Right kidney (tissue), 1 donor: ENCODE data around the gene BAD.

Experiments used
- DNase-seq: peaks from one replicate; pipeline ENCODE4 v3.0.0-alpha.2; 2016

The BAD gene

GRCh38 chr11:64278576-64279190, 5.8 kb downstream of the BAD start:
- DNase-seq: no peak

DNA sequence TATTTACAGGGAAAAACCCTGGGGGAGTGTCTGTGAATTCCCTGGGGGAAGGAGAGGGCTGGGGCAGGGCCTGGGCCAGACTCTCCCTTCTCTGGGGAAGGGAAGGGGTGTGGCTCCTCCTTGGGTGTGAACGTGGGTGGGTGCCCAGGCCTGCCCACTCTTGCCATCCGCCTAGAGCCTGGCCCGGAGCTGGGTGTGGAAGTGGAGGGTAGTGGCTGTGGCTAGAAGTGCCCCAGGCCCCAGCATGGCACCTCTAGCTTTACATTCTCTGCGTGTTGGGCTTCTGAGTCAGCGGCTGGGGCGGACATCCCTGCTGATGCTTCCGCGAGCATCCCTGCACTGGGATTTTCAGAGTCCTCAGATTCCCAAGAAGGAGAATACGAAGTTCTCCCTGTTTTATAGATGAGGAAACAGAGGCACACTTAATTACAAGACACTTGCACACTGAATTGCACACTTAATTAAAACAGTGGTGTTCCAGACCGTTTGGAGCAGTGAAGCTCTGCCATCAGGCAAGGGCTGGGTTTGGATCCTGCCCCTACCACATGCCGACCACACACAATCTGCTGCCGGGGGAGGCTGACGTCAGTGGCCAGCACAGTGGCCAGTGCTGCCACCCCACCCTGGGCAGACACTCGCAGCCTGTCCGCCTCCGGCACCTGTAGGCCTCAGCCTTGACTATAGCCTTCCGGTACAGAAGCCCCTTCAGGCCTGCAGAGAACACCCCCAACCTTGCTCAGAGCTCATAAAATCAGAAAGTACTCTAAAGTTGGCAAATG, 7.6 kb downstream of the BAD start:
- no peak for DNase-seq

DNA sequence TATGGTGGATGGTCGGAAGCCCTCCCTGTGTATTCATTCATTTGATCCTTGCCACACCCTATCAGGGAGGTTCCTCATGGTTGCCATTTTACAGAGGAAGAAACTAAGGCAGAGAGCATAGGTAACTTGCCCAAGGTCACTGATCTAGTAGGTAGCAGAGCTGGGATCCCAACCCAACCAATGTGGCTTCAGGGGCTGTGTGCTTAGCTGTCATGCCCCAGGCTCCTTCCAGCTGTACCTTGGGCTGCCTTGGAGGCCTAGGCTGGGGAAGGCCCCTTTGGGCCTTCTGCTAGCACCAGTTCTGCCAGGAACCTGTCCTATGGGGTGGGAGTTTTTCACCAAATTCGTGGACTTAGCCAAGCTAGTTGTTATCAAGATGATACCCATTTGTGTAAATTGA, 8.6 kb downstream of the BAD start:
- no peak for DNase-seq

DNA sequence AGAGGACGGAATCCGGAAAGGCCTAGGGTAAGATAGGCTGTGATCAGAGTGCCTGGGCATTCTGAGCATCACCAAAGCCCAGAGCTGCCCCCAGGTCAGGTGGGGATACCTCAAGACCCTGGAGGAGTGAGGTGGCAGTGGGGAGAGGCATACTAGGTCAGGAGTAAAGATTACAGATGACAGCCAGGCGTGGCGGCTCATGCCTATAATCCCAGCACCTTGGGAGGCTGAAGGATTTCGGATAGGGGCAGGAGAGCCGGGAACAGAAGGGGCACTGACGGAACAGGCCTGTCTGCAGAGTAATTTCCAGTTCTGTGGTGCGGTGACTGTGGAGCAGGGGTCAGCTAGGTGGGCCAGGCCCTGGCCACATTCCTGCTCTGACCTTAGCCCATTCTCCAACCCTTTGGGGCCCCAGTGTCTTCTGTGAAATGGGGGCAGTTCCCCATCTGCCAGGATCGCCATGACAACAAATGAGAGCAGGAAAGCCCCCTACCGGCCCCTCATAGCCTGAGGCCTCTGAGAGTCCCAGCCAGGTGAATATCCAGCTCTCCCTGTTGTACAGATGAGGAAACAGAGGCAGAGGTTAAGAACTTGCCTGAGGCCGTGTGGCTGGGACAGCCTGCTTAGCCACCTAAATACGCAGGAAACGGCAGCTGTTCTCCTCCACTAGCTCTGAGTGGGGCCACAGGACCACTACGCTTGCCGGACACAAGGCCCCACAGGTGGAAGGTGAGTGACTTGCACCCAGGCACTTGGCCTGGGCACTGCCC, 9.2 kb downstream of the BAD start:
- DNase-seq: no peak

- peak; percentile 98 for DNase-seq
Measured at GRCh38 chr11:64269540-64270220, 14.8 kb downstream of the BAD start.

- DNase-seq: peak; percentile 37
Measured at GRCh38 chr11:64268893-64269539, 15.4 kb downstream of the BAD start.

DNA sequence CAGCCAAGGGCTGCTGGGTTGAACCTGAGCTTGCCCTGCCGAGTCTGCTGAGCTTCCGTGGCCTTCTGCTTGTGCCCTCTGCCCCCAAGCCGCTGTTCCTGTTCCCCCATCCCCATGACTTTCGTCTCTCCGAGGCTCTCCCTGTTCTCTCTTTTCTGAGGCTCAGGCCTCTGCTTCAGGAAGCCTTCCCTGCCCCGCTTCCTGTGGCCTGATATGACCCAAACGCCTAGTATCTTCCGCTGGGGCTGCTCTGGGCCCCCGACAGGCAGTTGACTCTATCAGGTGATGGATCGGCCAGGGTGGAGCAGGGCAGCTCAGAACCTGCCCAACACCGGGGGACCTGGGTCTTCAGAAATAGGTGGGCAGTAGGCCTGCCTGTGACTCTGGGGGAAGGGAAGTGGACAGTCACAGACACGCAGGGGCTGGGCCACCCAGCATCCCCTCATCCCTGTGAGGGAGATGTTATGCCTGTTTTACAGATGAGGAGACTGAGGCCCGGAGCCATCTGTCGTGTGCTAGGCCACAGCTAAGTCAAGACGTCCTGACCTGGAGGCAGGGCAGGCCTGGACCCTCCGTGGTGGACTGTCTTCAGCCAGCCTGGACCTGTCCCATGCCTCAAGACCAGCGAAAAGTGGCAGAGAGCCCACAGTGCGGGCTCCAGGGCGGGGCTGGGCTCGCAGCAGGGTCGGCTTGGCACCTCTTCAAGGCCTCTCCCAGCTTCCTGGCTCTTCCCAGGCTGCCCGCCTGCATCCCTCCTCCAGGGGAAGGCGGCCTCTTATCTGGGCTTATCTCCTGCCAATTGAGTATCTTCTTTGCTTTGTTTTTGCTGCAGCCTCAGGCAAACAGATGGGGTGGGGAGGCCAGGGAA, 16.2 kb downstream of the BAD start:
- no peak for DNase-seq

DNA sequence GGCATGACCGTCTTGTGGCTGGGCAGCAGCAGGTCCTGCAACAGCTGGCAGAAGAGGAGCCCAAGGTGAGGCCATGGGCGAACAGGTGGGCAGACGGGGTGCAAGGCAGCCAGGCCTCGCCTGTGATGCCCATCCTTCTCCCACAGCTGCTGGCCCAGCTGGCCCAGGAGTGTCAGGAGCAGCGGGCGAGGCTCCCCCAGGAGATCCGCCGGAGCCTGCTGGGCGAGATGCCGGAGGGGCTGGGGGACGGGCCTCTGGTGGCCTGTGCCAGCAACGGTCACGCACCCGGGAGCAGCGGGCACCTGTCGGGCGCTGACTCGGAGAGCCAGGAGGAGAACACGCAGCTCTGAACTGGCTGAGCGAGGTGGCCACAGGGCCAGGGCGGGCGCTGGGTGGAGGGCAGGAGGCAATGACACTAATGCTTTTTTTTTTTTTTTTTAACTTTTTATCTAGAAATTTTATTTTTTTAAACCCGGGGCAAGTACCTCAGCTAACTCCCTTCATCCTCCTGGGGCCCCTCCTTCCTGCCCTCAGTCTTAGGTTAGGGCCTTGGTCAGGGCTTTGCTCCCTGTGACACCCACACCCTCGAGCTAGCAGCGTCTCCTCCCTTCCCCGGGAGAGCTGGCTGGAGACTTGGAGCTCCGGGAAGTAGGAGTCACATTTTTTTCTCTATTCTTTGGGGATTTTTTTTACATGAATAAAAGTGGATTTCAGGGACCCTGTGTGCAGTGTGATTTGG, 17.1 kb downstream of the BAD start:
- no peak for DNase-seq

GRCh38 chr11:64266339-64266738, 18.1 kb downstream of the BAD start:
- no peak for DNase-seq

DNA sequence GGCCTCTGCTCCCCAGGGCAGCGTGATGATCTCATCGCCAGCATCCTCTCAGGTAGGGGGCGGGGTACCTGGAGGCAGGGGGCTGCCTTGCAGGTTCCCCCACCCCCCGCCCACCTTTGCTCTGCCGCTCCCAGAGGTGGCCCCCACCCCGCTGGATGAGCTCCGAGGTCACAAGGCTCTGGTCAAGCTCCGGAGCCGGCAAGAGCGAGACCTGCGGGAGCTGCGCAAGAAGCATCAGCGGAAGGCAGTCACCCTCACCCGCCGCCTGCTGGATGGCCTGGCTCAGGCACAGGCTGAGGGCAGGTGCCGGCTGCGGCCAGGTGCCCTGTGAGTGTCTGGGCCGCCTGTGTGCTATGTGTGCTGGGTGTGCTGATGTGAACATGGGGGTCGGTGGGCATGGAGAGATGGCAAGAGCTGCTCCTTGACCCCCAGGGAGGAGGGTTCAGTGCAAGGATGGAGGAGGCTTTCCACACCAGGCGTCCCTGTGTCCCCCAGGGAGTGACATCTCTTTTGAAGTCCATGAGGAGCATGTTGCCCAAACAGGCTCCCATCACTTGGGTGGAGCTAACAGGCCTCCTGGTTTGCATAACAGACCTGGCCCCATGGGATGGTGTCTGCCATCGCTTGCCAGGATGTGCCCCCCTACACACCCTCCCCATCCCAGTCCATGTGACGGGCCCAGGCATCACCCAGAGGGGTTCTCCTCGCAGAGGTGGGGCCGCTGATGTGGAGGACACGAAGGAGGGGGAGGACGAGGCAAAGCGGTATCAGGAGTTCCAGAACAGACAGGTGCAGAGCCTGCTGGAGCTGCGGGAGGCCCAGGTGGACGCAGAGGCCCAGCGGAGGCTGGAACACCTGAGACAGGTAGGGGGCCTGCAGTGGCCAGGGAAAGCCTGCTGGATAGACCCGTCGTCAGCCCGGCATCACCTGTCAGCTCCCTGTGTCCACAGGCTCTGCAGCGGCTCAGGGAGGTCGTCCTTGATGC, 19.0 kb downstream of the BAD start:
- DNase-seq: no peak

- DNase-seq: no peak
Measured at GRCh38 chr11:64264371-64264852, 20.1 kb downstream of the BAD start.

GRCh38 chr11:64263947-64264317, 20.5 kb downstream of the BAD start:
- DNase-seq: no peak

DNA sequence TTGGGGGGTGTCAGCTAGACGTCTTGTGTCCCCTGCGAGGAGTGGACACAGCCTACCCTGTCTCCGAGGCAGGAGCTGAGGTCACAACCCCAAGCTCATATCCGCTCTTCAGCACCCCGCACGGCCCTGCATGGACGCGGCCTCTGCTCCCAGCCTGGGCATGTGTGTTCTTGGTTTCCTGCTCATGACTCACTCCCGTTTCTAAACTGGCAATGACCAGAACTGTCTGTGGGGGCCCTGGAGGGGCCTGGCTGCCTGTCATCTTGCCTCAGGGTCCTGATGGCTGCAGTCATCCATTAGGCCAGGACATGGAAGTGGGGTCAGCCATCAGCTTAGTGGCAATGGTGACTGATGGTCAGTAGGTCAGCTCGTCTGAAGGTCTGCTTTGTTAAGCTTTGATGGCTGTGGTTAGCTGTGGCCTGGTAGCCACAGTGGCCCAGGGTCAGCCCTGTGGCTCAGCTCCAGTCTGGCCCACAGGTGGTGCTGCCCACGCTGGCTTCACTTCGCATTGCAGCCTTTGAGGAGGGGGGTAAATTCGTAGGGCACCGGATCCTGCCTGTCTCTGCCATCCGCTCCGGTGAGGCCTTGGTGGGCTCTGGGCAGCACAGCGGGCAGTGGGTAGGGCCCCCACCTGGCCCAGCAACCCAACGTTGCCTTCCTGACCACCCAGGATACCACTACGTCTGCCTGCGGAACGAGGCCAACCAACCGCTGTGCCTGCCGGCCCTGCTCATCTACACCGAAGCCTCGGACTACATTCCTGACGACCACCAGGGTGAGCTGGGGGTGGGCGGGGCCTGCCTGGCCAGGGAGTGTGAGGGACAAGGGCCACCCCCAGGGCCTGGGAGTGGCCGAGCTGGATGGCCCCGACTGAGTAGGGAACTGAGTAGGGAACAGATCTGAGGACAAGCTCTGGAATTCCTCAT, 21.2 kb downstream of the BAD start:
- peak; percentile 41 for DNase-seq

GRCh38 chr11:64262271-64263002, 22.0 kb downstream of the BAD start:
- no peak for DNase-seq

- no peak for DNase-seq
Measured at GRCh38 chr11:64261556-64262080, 22.8 kb downstream of the BAD start.

- no peak for DNase-seq
Measured at GRCh38 chr11:64260147-64260708, 24.2 kb downstream of the BAD start.
